Measurements from ENCODE around the gene KRT15.

DNA sequence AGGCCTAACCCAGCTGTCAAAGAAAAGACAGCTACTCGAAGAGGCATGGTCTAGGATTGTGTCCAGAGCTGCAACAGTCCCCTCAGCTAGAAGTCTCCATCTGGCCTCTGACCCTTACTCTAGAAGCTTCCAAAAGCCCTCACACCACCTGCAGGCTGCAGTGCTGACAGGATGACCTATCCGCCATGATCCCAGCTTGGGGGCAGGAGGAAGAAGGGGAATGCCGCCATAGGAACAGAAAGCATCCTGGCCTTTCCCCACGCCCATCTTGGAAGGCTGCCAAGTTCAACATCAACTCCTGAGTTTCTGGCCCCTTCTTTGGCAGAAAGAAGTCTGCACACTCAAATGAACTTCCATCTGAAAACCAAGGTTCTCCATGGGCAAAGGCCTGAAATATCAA lies 25.9 kb downstream of the KRT15 start:
- TF ChIP-seq, protein P1, sequence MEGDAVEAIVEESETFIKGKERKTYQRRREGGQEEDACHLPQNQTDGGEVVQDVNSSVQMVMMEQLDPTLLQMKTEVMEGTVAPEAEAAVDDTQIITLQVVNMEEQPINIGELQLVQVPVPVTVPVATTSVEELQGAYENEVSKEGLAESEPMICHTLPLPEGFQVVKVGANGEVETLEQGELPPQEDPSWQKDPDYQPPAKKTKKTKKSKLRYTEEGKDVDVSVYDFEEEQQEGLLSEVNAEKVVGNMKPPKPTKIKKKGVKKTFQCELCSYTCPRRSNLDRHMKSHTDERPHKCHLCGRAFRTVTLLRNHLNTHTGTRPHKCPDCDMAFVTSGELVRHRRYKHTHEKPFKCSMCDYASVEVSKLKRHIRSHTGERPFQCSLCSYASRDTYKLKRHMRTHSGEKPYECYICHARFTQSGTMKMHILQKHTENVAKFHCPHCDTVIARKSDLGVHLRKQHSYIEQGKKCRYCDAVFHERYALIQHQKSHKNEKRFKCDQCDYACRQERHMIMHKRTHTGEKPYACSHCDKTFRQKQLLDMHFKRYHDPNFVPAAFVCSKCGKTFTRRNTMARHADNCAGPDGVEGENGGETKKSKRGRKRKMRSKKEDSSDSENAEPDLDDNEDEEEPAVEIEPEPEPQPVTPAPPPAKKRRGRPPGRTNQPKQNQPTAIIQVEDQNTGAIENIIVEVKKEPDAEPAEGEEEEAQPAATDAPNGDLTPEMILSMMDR (optimal IDR thresholded peaks at IDR 0.05 in 1 of 3, IDR thresholded peaks at IDR 0.05 in 1 of 3, conservative IDR thresholded peaks at IDR 0.05 in 1 of 3; ENCODE audit: extremely low read depth in 1 of 3, insufficient read depth in 2 of 3, low read length in 3 of 3), result no peak
- no peak for TF ChIP-seq EZH2 (IDR thresholded peaks at IDR 0.05; ENCODE audit: low read length)
